ACHN (cell line): ENCODE measurements around the gene HOXA7.

Source experiments
- DNase-seq: peaks from one replicate; pipeline ENCODE4 v3.0.0-alpha.2; 2015
- in situ Hi-C: cut with HindIII; loops from 2 replicates; pipeline ENCODE4 v1.10.0; 2017; ENCODE audit warnings: low sequenced_read_pairs, low pct_ligation_motif_present, low pct_unique_long_range_greater_than_20kb

Gene HOXA7

DNA sequence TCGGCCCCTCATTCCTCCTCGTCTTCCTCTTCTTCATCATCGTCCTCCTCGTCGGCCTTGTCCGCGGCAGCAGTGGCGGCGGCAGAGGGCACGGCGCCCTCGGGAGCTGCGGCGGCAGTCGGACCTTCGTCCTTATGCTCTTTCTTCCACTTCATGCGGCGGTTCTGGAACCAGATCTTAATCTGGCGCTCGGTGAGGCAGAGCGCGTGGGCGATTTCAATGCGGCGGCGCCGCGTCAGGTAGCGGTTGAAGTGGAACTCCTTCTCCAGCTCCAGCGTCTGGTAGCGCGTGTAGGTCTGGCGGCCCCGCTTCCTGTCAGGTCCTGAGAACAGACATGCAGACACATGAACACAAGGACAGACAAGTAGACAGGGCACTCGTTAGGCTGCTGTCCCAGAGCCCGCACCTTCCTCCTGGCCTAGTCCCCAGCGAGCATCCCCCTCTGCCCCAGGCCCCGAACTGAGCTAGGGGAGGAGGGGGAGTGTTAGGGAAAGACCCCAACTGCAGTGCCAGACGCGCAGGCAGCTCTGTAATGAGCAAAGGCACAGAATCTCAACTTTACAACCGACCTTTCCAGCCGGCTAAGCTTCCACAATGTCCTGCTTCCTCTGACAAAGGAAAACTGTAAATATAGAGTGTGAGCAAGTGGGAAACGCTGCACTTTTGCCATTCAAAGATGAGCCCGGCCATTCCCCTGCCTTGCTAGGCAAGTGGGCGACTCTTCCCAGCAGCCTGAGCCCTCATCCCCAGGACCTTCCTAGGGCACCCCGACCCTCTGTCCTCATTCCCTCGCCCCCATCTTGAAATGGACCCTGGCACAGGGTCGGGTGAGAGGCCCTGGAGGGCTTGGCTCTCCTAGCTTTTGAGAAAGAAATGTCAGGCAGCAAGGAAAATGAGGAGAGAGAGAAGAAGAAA lies 1.3 kb downstream of the HOXA7 start:
- in situ Hi-C loops = no loop called here
- peak; percentile 57 for DNase-seq

DNA sequence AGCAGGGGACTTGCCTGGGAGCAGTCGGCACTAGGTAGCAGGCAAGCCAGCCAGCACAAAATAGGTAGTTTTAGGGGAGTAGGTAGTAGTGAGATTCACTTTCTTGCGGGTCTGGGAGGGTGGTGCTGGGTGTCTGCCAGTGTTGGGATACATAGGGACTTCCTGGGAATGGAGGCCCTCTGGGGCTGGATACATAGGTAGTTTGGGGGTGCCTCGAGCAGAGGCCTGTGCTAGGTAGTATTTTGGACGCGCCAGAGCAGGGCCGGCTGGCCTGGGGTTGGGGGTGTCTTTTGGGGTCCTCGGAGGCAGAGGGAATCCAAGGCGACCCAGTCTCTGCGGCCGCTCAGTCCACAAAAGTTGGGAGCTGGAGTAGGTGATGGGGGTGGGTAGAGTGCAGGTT lies 2.1 kb downstream of the HOXA7 start:
- no peak for DNase-seq
- in situ Hi-C loops = no loop called here

DNA sequence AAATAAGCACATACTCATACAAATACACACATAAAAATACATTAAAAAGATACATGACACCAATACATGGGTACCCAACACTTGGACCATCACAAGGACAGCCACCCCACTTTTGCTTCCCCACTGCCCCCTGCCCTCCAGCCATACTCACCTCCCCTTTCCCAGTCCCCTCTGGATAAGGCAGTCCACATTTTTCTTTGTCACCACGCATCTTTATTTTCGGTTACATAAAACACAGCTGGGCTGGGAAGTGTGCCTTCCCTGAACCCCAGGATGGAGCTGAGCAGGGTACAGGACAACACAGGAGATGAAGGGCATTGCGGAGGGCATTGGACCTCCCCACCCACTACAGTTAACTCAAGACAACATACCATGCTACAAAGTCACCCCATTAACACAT lies 2.9 kb downstream of the HOXA7 start:
- no peak for DNase-seq
- in situ Hi-C loops = no loop called here

DNA sequence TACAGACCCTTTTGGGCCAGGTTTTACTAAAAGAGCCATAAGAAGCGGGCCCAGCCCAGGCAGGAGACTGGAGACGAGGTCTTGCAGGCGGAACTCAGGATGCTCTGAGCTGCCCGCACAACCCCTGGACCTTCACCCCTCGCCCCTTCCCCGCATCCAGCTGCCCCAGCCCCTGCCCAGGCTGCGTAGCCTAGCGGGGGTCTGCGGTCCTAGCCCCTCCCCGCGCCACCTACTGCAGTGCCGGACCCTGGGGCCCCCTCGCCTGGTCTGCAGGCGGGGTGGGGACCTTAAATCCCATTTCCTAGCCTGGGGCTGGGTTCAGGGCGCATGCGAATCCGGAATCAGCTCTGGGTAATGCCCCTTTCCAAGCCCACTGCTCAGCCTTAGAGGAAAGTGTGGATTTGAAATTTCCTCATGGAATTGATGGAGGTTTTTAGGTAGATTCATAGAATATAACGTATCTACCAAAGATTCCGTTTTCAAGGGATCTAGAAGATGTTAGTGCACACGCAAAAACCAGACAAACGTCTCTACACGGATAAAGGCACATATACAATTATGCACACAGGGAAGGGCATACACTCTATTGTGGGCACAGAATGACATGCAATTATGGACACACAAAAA lies 3.5 kb downstream of the HOXA7 start:
- no peak for DNase-seq
- in situ Hi-C loops = no loop called here

DNA sequence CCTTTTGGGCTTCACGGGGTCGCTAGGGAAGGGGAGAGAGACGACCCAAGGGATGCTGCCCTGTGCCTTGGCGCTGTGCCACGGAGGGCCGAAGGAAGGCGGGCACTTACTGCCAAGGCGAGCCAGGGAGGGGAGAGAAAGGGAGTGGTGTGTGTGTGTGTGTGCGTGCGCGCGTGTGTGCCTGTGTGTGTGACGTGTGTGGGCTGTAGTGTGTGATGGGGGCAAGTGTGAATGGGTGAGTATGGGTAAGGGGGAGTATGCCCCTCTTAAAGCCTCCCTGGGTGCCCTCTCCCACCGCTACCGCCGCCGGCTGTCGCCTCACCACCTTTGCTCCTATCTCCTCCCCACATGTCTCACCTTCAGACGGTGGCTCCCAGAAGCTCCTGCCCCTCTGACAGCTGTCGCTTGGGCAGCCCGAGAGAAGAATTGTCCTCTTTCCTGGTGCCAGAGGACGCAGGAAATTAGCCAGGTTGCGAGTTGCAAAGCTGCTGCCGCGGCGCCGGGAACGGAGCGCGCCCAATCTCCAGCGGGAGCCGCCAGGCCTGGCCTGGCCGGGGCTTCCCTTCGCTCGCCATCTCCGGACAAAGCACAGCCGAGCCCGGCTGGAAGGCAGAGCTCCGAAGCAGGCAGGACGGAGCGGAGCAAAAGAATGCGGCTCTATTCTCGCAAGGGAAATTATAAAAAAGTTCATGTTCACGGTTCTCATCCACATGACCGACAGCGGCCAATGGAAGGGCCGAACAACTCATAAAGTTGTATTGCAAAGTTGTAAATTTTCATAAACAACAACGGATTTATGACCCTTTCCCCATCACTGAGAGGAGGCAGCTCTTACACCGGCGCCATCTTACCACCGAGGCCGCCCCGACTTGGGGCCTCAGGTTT lies 4.3 kb downstream of the HOXA7 start, which contains the start of gene HOXA3:
Gene HOXA3, minus strand, starts transcription at position 653 of the 885 bp plus-strand sequence. CDS start 41,943 bp downstream, outside the sequence.
- in situ Hi-C loops = no loop called here
- peak; percentile 69 for DNase-seq

DNA sequence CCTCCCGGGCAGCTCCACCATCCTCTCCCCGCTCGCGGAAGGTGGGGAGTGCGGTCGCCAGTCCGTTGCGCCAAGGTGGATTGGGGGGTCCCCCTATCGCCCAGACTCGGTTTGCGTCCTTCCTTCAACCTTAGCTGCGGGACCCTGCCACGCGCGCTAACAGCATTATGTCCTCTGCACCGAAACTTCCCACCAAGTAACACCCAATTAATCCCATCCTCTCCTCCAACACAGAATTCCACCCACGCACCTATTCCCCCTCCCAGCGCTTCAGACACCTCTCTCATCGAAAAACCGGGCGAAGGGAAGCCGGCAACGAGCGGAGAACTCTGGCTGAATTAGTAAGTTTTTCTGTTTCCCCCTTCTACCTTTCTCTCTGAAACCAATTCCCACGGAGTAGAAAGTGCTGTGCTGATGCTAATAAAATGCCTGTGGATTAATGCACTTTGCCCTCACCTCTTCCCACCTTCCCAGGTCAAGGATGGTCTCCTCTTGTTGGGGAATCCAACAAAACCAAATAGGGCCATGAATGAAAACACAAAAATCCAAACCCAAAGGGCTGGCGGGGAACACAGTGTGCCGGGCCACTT lies 5.0 kb downstream of the HOXA7 start:
- in situ Hi-C loops = no loop called here
- DNase-seq = peak; percentile 24

DNA sequence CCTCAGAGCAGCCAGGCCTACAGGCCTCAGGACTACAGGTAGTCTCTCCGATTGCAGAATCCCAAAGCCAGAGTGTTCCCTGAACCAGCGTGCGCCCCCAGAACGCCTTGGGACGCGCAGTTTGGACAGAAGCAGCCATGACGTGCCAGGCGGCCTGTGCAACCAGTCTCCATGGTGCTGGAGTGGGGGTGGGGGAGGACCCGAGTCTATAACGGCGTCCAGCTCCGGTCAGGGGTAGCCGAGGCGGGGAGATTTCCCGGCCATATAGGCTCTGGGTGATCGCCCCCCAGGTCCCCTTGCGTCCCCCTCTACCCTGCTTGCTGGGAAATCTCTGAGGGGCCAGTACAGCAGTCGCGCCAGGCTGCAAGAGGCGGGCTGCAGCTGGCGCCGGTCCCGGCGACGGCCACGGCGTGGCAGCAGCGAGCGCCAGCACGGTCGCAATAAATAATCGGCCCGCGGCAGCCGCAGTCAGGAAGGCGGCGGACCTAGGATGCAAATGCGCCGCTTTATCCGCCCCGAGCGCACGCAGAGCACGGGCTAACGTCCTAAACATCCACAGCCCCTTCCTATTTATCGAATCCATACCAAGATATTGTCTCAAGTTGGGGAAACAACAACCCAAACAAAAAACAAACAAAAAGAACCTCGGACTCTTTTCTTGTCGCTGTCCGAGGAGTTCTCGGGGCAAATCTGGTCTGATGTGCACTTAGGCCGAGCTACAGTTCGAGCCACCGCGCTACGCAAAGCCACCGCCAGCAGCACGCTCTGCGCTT lies 5.7 kb downstream of the HOXA7 start:
- in situ Hi-C loops = no loop called here
- DNase-seq = peak; percentile 93

DNA sequence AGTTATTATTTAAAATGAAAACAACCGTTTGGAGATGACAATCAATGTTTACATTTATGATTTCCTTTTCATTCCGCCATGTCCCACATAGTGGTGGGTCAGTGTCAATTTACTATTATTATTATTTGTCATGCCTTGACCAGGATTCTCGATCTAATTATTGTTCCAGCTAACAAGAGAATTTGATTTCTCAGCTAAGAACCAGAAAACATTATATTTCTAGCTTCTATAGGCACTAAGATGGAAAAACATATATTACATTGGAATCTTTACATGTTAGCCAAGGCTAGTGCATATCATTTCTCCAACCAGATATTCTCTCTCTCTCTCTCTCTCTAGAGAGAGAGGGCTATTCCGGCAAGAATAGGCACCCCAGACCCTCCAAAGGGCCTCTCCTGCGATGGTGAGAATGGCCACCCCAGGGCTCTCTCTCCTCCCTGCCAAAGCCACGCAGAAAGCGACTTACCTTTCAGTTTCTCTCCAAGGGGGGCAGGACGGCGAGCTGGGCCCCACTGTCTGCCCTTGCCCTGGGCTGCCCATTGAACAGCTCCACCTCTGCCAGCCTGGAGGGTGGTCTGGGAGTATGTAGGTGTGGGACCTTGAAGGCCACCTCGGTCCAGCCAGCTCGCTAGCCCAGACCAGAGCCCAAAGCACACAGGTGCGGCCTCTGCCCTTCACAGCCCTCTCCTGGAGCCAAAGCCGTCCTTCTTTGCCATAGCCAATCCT lies 6.5 kb downstream of the HOXA7 start:
- in situ Hi-C loops = no loop called here
- DNase-seq = peak; percentile 53

DNA sequence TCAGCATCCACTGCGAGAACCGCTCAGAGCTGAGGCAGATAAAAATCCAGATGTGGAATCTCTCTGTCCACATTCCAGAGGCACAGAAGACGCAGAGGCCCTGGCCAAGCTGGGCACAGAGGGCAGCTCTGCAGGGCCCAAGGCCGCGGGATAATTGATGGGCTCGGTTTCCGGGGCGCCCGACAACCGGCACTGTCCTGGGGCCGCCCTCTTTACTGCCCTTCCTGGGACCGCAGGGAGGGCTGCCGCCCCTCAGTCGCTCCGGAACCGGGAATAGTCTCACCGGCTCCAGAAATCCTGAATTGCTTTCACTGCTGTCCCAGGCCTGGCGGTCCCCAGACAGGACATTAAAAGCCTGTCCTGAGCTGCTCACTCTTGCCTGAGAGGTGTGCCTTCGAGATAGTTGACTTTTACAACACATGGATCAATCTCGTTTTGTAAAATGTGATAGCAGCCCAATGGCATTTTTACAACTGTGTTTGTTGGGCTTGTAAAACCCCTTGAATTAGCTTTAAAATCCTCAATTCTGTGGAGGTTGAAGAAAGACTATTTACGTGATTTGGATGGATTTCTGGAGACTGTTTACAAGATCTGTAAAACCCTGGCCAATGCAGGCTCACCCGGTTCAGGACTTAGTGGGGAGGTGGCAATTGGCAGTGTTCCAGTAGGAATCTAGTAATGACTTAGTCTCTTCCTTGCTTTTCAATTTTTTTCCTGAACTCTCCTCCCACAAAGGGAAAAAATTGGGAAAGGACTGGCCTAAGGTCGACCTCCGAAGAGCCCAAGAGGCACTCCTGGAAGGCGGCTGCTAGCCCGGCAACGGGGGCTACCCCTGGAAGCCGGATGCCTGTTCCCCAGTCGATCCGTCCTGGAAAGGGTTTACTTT lies 7.5 kb downstream of the HOXA7 start:
- in situ Hi-C loops = no loop called here
- peak; percentile 40 for DNase-seq

DNA sequence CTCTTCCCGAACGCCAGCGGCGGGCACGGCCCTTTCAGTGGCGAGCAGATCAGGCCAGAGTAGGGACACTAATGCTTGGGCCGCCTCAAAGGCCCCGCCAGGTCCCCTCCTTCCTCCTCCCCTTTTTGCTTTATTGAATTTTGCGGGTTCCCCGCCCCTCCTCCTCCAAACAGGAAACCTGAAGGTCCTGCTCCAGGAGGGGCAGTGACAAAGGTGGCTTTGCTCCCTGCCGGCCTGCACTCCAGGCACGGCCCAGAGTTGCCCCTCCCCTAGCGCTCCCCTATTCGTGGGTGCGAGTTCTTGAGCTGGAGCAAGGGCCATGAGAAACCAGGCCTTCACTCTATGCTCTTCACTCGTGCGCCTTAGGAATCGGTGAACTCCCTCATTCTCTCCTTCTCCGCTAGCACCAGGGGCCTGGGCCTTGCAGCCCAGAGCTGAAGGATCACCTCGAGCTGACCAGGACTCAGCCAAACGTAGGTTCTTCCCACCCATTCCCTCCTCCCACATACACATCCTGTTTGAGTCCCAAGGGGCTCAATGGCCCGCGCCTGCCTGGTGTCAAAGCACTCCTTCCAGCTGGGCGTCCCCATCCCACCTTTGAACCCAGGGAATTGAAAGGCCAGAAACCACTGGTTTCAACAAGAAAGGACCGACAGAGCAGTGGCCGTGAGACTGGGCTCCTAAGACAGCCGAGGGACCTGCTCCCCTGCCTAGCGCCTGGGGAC lies 8.3 kb downstream of the HOXA7 start:
- in situ Hi-C loops = no loop called here
- DNase-seq = peak; percentile 52

DNA sequence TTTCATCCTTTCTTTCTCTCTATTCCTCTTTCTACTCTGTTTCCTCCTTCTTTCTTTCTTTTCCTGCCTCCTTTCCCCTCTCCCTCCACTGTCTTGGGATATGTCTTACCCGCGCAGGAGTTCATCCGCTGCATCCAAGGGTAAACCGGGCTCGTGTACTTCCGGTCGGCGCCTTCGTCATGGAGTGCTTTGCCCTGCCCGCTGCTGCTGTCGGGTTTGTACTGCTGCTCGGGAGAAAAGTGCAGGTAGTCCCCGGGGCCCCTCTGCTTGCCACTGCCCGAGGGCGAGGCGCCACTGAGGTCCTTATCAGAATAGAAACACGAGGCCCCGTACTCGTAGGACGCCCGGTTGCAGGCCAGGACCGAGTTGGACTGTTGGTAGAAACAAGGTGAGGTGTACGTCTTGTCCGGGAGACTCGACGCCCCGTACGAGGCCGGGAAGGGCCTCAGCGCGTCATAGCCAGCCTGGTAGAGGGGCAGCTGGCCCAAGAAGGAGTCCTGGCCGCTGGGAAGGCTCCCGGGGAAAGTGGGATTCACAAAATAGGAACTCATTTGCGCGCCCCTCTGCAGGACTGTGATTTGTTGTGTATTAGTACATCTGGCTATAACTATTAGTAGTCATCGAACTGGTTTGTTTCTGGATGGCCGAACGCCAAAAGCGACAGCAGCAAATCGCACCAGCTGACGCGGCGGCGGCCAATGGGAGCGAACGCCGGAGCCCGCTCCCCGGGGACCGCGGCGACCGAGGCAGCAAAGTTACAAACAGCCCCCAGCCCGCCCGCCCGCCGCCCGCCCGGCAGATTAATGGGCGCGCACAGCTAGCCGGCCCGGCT lies 9.1 kb downstream of the HOXA7 start, which contains the start of gene HOXA6:
Gene HOXA6, minus strand, starts transcription at position 576 of the 832 bp plus-strand sequence. Its CDS starts 25 bp downstream, at position 551.
- in situ Hi-C loops = no loop called here
- DNase-seq = no peak

DNA sequence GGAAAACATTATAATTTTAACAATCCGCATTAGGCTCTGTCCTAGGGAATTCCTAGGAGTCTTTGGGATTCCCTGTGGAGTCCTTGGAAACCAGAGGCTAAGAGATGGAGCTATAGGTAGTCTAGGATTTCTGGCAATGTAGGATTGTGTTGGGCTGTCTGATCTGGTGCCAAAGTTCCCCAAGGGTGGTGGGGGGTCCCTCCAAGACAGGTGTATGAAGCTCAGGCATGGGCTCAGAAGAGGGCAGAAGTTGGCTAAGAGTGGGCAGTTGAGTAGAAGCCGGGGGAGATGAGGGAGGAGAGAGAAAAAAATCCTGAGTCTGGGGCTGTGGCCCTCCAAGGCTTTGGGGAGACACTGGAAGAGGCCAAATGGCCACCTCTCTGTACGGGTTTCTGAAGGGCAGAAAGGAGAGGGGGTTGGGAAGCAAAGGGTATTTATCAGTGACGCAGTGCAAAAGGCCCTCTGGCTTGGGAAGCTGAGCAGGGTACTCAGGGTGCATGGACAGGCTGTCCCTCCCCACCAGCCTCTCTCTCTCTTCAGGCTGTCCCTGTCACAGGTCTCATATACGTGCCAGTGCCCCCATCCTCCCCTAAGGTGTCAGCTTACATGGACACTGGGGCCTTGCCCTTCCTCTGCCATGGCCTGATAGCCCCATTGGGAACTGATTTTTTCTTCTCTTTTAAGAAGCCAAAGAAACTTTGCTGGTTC lies 9.8 kb downstream of the HOXA7 start:
- DNase-seq = no peak
- in situ Hi-C loops = no loop called here

DNA sequence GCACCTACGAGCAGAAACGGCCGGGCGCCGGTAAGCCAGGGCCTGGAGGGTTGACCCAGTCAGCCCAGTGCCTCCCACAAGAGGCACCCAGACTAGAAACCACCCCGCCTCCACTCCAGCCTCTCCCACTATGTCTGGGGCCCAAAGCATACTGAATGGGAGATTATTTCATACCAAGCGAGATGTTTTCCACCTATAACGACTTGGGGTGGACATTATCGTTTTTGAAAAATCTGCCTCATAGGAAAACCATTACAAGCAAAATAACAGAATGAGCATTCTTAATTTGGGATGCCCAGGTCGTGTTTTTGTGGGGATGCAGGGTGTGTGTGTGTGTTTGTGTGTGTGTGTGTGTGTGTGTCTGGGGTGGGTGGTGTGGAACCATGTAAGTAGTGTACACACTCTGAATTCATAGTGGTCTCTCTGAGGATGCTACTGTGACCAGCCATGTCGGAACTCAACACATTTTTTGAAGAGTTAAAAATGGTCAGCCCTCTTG lies 10.5 kb downstream of the HOXA7 start:
- no peak for DNase-seq
- in situ Hi-C loops = no loop called here

DNA sequence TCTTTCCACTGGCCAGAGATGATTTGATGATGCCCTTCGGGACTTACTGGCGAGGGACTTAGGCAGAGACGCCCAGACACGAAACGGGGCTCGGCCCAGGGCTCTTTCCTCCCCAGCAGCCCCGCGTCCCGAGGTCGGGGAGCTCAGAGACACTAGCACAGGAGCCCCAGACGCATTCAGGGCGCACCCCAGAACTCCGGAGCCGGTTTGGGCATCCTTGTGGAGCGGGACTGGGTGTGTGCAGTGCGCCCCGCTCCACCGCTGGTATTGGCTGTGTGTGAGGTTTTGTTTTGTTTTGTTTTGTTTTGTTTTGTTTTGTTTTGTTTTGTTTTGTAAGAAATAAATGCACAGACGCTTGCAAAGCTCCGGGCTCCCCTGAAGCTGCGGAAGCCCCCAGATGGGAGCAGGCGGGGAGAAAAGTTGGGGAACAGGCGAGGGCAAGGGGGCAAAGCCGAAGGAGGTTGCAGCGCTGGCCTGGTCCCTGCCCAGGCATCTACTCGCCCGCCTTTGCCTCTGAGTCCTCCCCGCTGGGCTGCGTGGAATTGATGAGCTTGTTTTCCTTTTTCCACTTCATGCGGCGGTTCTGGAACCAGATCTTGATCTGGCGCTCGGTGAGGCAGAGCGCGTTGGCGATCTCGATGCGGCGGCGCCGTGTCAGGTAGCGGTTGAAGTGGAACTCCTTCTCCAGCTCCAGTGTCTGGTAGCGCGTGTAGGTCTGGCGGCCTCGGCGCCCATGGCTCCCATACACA lies 11.1 kb downstream of the HOXA7 start:
- in situ Hi-C loops = no loop called here
- no peak for DNase-seq
